IMR-90 (cell line): ENCODE results near the gene KAT14. TPM values are rescaled to one million over a fixed set of nuclear protein-coding genes. Genes with fewer than 3 reads are reported as not detected.
"Not testable (repeated sequence)": the region's sequence is repeated elsewhere in the genome, so short reads cannot be mapped to it uniquely, and the experiment has no call there.

ENCODE experiments used
- ATAC-seq: fragments of 200-7000 bp; cut with Tn5 transposase; 2 replicates; pipeline ENCODE4 v1.9.1; 2020; ENCODE audit warnings: low read depth, mild to moderate bottlenecking, moderate library complexity
- BruUV-seq: library from RNA; stranded (reverse); fragments of 400-500 nt; replicated peaks from 2 replicates; lab custom pipeline; 2021; lab: Mats Ljungman, UMichigan
- CTCF ChIA-PET: fragments of 300-600 bp; formaldehyde crosslinking; extraction: SDS; loops from one replicate; lab custom pipeline; 2021; ENCODE audit warnings: antibody characterized with exemption; lab: Yijun Ruan, JAX
- POLR2A ChIA-PET: fragments of 300-600 bp; sonication (Branson Sonifier 250); formaldehyde crosslinking; loops from one replicate; lab custom pipeline; 2022; ENCODE audit warnings: antibody characterized with exemption; ENCODE audit not compliant: unreplicated experiment; lab: Charles Lee
- DNase-seq: peaks from one replicate; pipeline ENCODE4 v3.0.0; 2013
- H2AFZ ChIP-seq: replicated peaks from 2 replicates; pipeline ENCODE3; 2013; ENCODE audit warnings: low read length, mild to moderate bottlenecking; ENCODE audit not compliant: poor library complexity
- H2AK5ac ChIP-seq: 2 replicates; pipeline ENCODE4 v1.6.1; 2013; ENCODE audit warnings: low read depth, low read length, inconsistent platforms
- H2AK9ac ChIP-seq: replicated peaks from 2 replicates; pipeline ENCODE3; 2013; ENCODE audit warnings: mild to moderate bottlenecking, low read depth, low read length, moderate library complexity; ENCODE audit not compliant: poor library complexity
- H2BK120ac ChIP-seq: 2 replicates; pipeline ENCODE4 v1.6.1; 2013; ENCODE audit warnings: low read depth, low read length, inconsistent platforms
- H2BK15ac ChIP-seq: 3 replicates; pipeline ENCODE4 v1.6.1; 2013; ENCODE audit warnings: low read depth, low read length, inconsistent platforms
- H2BK20ac ChIP-seq: 2 replicates; pipeline ENCODE4 v1.6.1; 2013; ENCODE audit warnings: low read depth, mild to moderate bottlenecking, inconsistent platforms, low read length, moderate library complexity
- H2BK5ac ChIP-seq: 2 replicates; pipeline ENCODE4 v1.6.1; 2013; ENCODE audit warnings: mild to moderate bottlenecking, low read depth, low read length, inconsistent platforms; ENCODE audit not compliant: poor library complexity, severe bottlenecking
- H3K14ac ChIP-seq: replicated peaks from 2 replicates; pipeline ENCODE4 v1.6.1; 2013; ENCODE audit warnings: low read depth, low read length, inconsistent platforms
- H3K18ac ChIP-seq: 2 replicates; pipeline ENCODE4 v1.6.1; 2013; ENCODE audit warnings: low read depth, low read length, control low read depth
- H3K23ac ChIP-seq: 2 replicates; pipeline ENCODE4 v1.6.1; 2013; ENCODE audit warnings: low read depth, low read length, inconsistent platforms
- H3K27ac ChIP-seq: 2 replicates; pipeline ENCODE4 v1.5.1; 2013; ENCODE audit warnings: mild to moderate bottlenecking, control low read depth, low read length; ENCODE audit not compliant: insufficient read depth
- H3K27me3 ChIP-seq: 2 replicates; pipeline ENCODE4 v1.6.1; 2013; ENCODE audit warnings: low read length; ENCODE audit not compliant: control insufficient read depth, insufficient read depth
- H3K36me3 ChIP-seq: 2 replicates; pipeline ENCODE4 v1.6.1; 2013; ENCODE audit warnings: low read length, mixed read lengths; ENCODE audit not compliant: control insufficient read depth, insufficient read depth
- H3K4ac ChIP-seq: 2 replicates; pipeline ENCODE4 v1.6.1; 2013; ENCODE audit warnings: low read depth, low read length, inconsistent platforms
- H3K4me1 ChIP-seq: 2 replicates; pipeline ENCODE4 v1.6.1; 2013; ENCODE audit warnings: low read length, mixed read lengths; ENCODE audit not compliant: control insufficient read depth, insufficient read depth
- H3K4me2 ChIP-seq: 2 replicates; pipeline ENCODE4 v1.6.1; 2013; ENCODE audit warnings: low read depth, mild to moderate bottlenecking, control low read depth, low read length, moderate library complexity
- H3K4me3 ChIP-seq: 2 replicates; pipeline ENCODE4 v1.5.1; 2013; ENCODE audit warnings: low read depth, mild to moderate bottlenecking, control low read depth, low read length, moderate library complexity; ENCODE audit not compliant: insufficient read depth
- H3K56ac ChIP-seq: 2 replicates; pipeline ENCODE4 v1.6.1; 2013; ENCODE audit warnings: low read length, inconsistent platforms; ENCODE audit not compliant: insufficient read depth; ENCODE audit errors: extremely low read depth
- H3K79me1 ChIP-seq, 2 experiments: 2 replicates each; pipeline ENCODE4 v1.6.1; 2013; ENCODE audit warnings: low read length in 2 of 2, inconsistent platforms in 1 of 2, low read depth in 1 of 2
- H3K9ac ChIP-seq: 2 replicates; pipeline ENCODE4 v1.6.1; 2013; ENCODE audit warnings: low read depth, low read length, control low read depth
- H3K9me1 ChIP-seq: 2 replicates; pipeline ENCODE4 v1.6.1; 2013; ENCODE audit warnings: low read length, inconsistent platforms; ENCODE audit not compliant: insufficient read depth
- H3K9me3 ChIP-seq: 2 replicates; pipeline ENCODE4 v1.6.1; 2013; ENCODE audit warnings: low read length; ENCODE audit not compliant: control insufficient read depth, insufficient read depth
- H4K20me1 ChIP-seq: 2 replicates; pipeline ENCODE4 v1.6.1; 2013; ENCODE audit warnings: low read length, inconsistent platforms; ENCODE audit not compliant: insufficient read depth
- H4K5ac ChIP-seq: 2 replicates; pipeline ENCODE4 v1.6.1; 2013; ENCODE audit warnings: mild to moderate bottlenecking, low read depth, low read length, control low read depth
- H4K8ac ChIP-seq, 2 experiments: 2 replicates each; pipeline ENCODE4 v1.6.1; 2013; ENCODE audit warnings: low read depth in 2 of 2, low read length in 2 of 2, control low read depth in 1 of 2, inconsistent platforms in 1 of 2
- H4K91ac ChIP-seq: 2 replicates; pipeline ENCODE4 v1.6.1; 2013; ENCODE audit warnings: low read depth, low read length, inconsistent platforms; ENCODE audit not compliant: insufficient read depth
- BHLHE40 ChIP-seq: fragments of 150-350 bp; IDR thresholded peaks from 2 replicates; pipeline ENCODE4 v1.6.1; 2016; ENCODE audit warnings: mild to moderate bottlenecking, low read depth, low read length
- CEBPB ChIP-seq: IDR thresholded peaks from 2 replicates; pipeline ENCODE4 v1.6.1; 2012; ENCODE audit warnings: low read depth, low read length, improper control_type of control experiment
- CHD1 ChIP-seq: IDR thresholded peaks from 2 replicates; pipeline ENCODE4 v1.6.1; 2012; ENCODE audit warnings: low read depth, low read length, improper control_type of control experiment
- FOS ChIP-seq: fragments of 150-350 bp; IDR thresholded peaks from 2 replicates; pipeline ENCODE4 v1.6.1; 2016; ENCODE audit warnings: low read depth, low read length
- MXI1 ChIP-seq: IDR thresholded peaks from 2 replicates; pipeline ENCODE4 v1.6.1; 2012; ENCODE audit warnings: low read depth, mild to moderate bottlenecking, low read length, moderate library complexity, borderline replicate concordance
- NFE2L2 ChIP-seq: fragments of 150-350 bp; IDR thresholded peaks from 2 replicates; pipeline ENCODE4 v1.6.1; 2016; ENCODE audit warnings: low read depth, mild to moderate bottlenecking, low read length
- POLR2A ChIP-seq: IDR thresholded peaks from 2 replicates; pipeline ENCODE4 v1.6.1; 2012; ENCODE audit warnings: mild to moderate bottlenecking, low read depth, low read length
- RCOR1 ChIP-seq: IDR thresholded peaks from 2 replicates; pipeline ENCODE4 v1.6.1; 2012; ENCODE audit warnings: mild to moderate bottlenecking, low read length, improper control_type of control experiment; ENCODE audit not compliant: insufficient replicate concordance
- RFX5 ChIP-seq: IDR thresholded peaks from 2 replicates; pipeline ENCODE4 v1.8.0; 2012; ENCODE audit warnings: low read depth, mild to moderate bottlenecking, low read length, moderate library complexity
- SMC3 ChIP-seq: fragments of 150-350 bp; IDR thresholded peaks from 2 replicates; pipeline ENCODE4 v1.6.1; 2016; ENCODE audit warnings: low read depth, mild to moderate bottlenecking, antibody characterized with exemption, low read length, moderate library complexity
- WGBS, 2 experiments: methylation state at CpG; one replicate each; pipeline versions ENCODE4 v1.1.5 to v1.1.7; 2013; ENCODE audit warnings: missing lambda C conversion rate in 2 of 2; ENCODE audit not compliant: insufficient read length in 1 of 2; ENCODE audit errors: extremely low coverage in 2 of 2; 5-methylcytosine and 5-hydroxymethylcytosine counted together
- dilution Hi-C: fragments of 300-500 bp; cut with HindIII; formaldehyde crosslinking; loops from one replicate; pipeline ENCODE4 v1.14.3; 2018; ENCODE audit warnings: low sequenced_read_pairs; ENCODE audit not compliant: unreplicated experiment
- in situ Hi-C: fragments of 300-500 bp; cut with MboI; formaldehyde crosslinking; loops from 3 replicates; pipeline ENCODE4 v1.14.3; 2019; ENCODE audit warnings: low sequenced_read_pairs, inconsistent platforms, mixed read lengths
- intact Hi-C: fragments of 100-400 bp; cut with micrococcal nuclease; formaldehyde crosslinking; loops from 2 replicates; pipeline ENCODE4 v1.10.0; 2022
- polyA plus RNA-seq, 3 experiments: library from polyadenylated mRNA; depleted of rRNA; stranded (reverse); fragments of >200 nt; gene quantifications; 2 replicates each; pipeline ENCODE4 v1.2.3, GENCODE V29; 2012; ENCODE audit warnings: low replicate concordance in 1 of 3
- total RNA-seq: library from RNA; depleted of rRNA; stranded (reverse); fragments of >200 nt; gene quantifications from 2 replicates; pipeline ENCODE4 v1.2.3, GENCODE V29; 2012

The KAT14 gene
- total and polyA plus RNA-seq, 2 of the 4 experiments (the other 2 are of a cell fraction): 6.7 to 12.4 TPM

GRCh38 chr20:18191306-18191705 lies 53.6 kb downstream of the KAT14 start:
- Histone ChIP-seq H2AK5ac (no peak overlapping the region), H3K36me3 (peaks cover 10% of the 10 kb centered on the region), H3K4me2 (no peak overlapping the region), H4K8ac (no peak overlapping the region), H3K18ac (no peak overlapping the region), H3K56ac (no peak overlapping the region), H3K9ac (no peak overlapping the region), H2AFZ (no peak overlapping the region), H4K20me1 (no peaks in the 10 kb centered on the region), H2AK9ac (no peak overlapping the region), H4K5ac (no peak overlapping the region), H3K9me1 (peaks cover 2% of the 10 kb centered on the region; the same call in 1 of the 2 replicates), H3K79me1 (no peaks in the 10 kb centered on the region), H2BK15ac (no peak overlapping the region), H2BK5ac (no peak overlapping the region), H3K4me1 (no peaks in the 10 kb centered on the region), H3K27me3 (no peaks in the 10 kb centered on the region), H3K4ac (no peak overlapping the region), H4K91ac (no peak overlapping the region), H2BK120ac (no peak overlapping the region), H3K4me3 (no peak overlapping the region), H3K23ac (no peak overlapping the region), H3K14ac (no peak overlapping the region), H3K27ac (no peak overlapping the region), H2BK20ac (no peak overlapping the region), H3K9me3 (no peaks in the 10 kb centered on the region)
- DNase-seq (no peak), ATAC-seq (no peak)
- dilution Hi-C loops: no loop called here
- in situ Hi-C loops: no loop called here
- POLR2A ChIA-PET: no interaction called here
- intact Hi-C loops: no loop called here
- CTCF ChIA-PET: no interaction called here
- 43% methylated on average over 1 of the region's 1 CpG; no CpG with 5 or more reads in 1 of the 2 experiments for WGBS, 2 experiments
- TF ChIP-seq CEBPB: no peak
- TF ChIP-seq BHLHE40: no peak
- TF ChIP-seq MXI1: no peak
- no peak for TF ChIP-seq RFX5
- TF ChIP-seq CHD1: no peak
- no peak for TF ChIP-seq POLR2A
- TF ChIP-seq RCOR1: no peak
- no peak for TF ChIP-seq SMC3
- TF ChIP-seq NFE2L2: no peak
- TF ChIP-seq FOS: no peak
- BruUV-seq: no TSS peak

- ATAC-seq, H2AK5ac ChIP-seq, CTCF ChIA-PET: not testable (repeated sequence)
Observed at GRCh38 chr20:18194461-18194860, 56.8 kb downstream of the KAT14 start.

More at GRCh38 chr20:18194461-18194860, 56.8 kb downstream of the KAT14 start:
- H2BK15ac ChIP-seq, H3K18ac ChIP-seq, H3K4ac ChIP-seq, H3K27me3 ChIP-seq, H3K9ac ChIP-seq, H3K4me1 ChIP-seq, H3K36me3 ChIP-seq, H3K14ac ChIP-seq, H3K4me2 ChIP-seq, H3K9me1 ChIP-seq, H2BK5ac ChIP-seq, H3K23ac ChIP-seq, H4K8ac ChIP-seq, H3K27ac ChIP-seq, intact Hi-C loops, H3K9me3 ChIP-seq, DNase-seq, BruUV-seq, H2AFZ ChIP-seq, H4K20me1 ChIP-seq, H4K5ac ChIP-seq, H2BK120ac ChIP-seq, H3K56ac ChIP-seq, H2BK20ac ChIP-seq, H2AK9ac ChIP-seq, H3K79me1 ChIP-seq, H3K4me3 ChIP-seq, dilution Hi-C loops, POLR2A ChIA-PET, in situ Hi-C loops, H4K91ac ChIP-seq: not testable (repeated sequence)
- WGBS, 2 experiments: 88% methylated on average over 8 of the region's 35 CpGs; no CpG with 5 or more reads in 1 of the 2 experiments
